SK-N-SH (cell line): ENCODE measurements around the gene RFLNA. TPM values are rescaled to one million over a fixed set of nuclear protein-coding genes. Genes with fewer than 3 reads are reported as not detected.

Experiments
- CTCF ChIA-PET: fragments of 300-600, 350-600 bp; formaldehyde crosslinking; extraction: SDS; loops from one replicate; lab custom pipeline; 2021; lab: Yijun Ruan, JAX
- POLR2A ChIA-PET: fragments of 350-600 bp; sonication (Branson Sonifier 250); formaldehyde crosslinking; extraction: SDS; loops from one replicate; lab custom pipeline; 2020; ENCODE audit warnings: antibody characterized with exemption, inconsistent platforms; lab: Yijun Ruan, JAX
- DNase-seq: peaks from one replicate; pipeline ENCODE4 v3.0.0; 2012
- H2AFZ ChIP-seq: fragments of 200-600 bp; sonication (generic); 2 replicates; pipeline ENCODE4 v1.8.1; 2016; ENCODE audit warnings: antibody characterized with exemption, mild to moderate bottlenecking, low read depth
- H3F3A ChIP-seq: fragments of 200-600 bp; sonication (generic); replicated peaks from 2 replicates; pipeline ENCODE3; 2016; ENCODE audit warnings: antibody characterized with exemption, mild to moderate bottlenecking; ENCODE audit not compliant: insufficient read depth
- H3K27ac ChIP-seq, 2 experiments: fragments of 200-500 bp in 1 of 2; fragments of 200-600 bp in 1 of 2; sonication (Bioruptor generic) in 1 of 2; sonication (generic), shearing (Covaris generic) in 1 of 2; 2 replicates each; pipeline versions ENCODE4 v1.5.1 to v1.6.1; 2014 to 2016; ENCODE audit warnings: low read depth in 2 of 2, inconsistent platforms in 1 of 2, low read length in 1 of 2, mild to moderate bottlenecking in 1 of 2, mixed read lengths in 1 of 2
- H3K27me3 ChIP-seq: fragments of 200-600 bp; sonication (generic), shearing (Covaris generic); 2 replicates; pipeline ENCODE4 v1.6.1; 2016; ENCODE audit warnings: mixed run types; ENCODE audit not compliant: insufficient read depth
- H3K36me3 ChIP-seq, 2 experiments: fragments of 200-500 bp in 1 of 2; fragments of 200-600 bp in 1 of 2; sonication (Bioruptor generic) in 1 of 2; sonication (generic) in 1 of 2; replicated peaks in 1 of 2; 2 replicates each; pipeline versions ENCODE3 to v1.5.1; 2014 to 2016; ENCODE audit warnings: low read length in 1 of 2, mild to moderate bottlenecking in 1 of 2; ENCODE audit not compliant: insufficient read depth in 2 of 2, control insufficient read depth in 1 of 2
- H3K4me1 ChIP-seq, 2 experiments: fragments of 200-500 bp in 1 of 2; fragments of 200-600 bp in 1 of 2; sonication (Bioruptor generic) in 1 of 2; sonication (generic), shearing (Covaris generic) in 1 of 2; 2 replicates each; pipeline versions ENCODE4 v1.5.1 to v1.6.1; 2014 to 2016; ENCODE audit warnings: low read depth in 1 of 2, low read length in 1 of 2, mixed run types in 1 of 2; ENCODE audit not compliant: insufficient read depth in 2 of 2, control insufficient read depth in 1 of 2
- H3K4me2 ChIP-seq: fragments of 200-600 bp; sonication (generic), shearing (Covaris generic); 2 replicates; pipeline ENCODE4 v1.6.1; 2017; ENCODE audit warnings: mixed run types
- H3K4me3 ChIP-seq, 2 experiments: fragments of 200-500 bp in 1 of 2; fragments of 200-600 bp in 1 of 2; sonication (Bioruptor generic) in 1 of 2; sonication (generic), shearing (Covaris generic) in 1 of 2; 2 replicates each; pipeline versions ENCODE4 v1.5.1 to v1.8.1; 2014 to 2016; ENCODE audit warnings: low read depth in 2 of 2, inconsistent platforms in 1 of 2, low read length in 1 of 2, mild to moderate bottlenecking in 1 of 2, mixed read lengths in 1 of 2, moderate library complexity in 1 of 2
- H3K79me2 ChIP-seq: fragments of 200-600 bp; sonication (generic); 2 replicates; pipeline ENCODE4 v1.8.1; 2017; ENCODE audit warnings: mild to moderate bottlenecking; ENCODE audit not compliant: insufficient read depth
- H3K9ac ChIP-seq: fragments of 200-600 bp; sonication (generic); 2 replicates; pipeline ENCODE4 v1.6.1; 2017; ENCODE audit warnings: mixed run types
- H3K9me2 ChIP-seq: fragments of 200-600 bp; sonication (generic); 2 replicates; pipeline ENCODE4 v1.6.1; 2017; ENCODE audit warnings: mixed run types
- H3K9me3 ChIP-seq: fragments of 200-600 bp; sonication (generic); 2 replicates; pipeline ENCODE4 v1.6.1; 2017; ENCODE audit warnings: mixed run types, mild to moderate bottlenecking, moderate library complexity
- H4K20me1 ChIP-seq: fragments of 200-600 bp; sonication (generic); 2 replicates; pipeline ENCODE4 v1.6.1; 2017; ENCODE audit warnings: mild to moderate bottlenecking, mixed run types; ENCODE audit not compliant: insufficient read depth
- CHD2 ChIP-seq: fragments of 150-350 bp; IDR thresholded peaks from 2 replicates; pipeline ENCODE4 v1.6.1; 2018; ENCODE audit warnings: low read length; ENCODE audit not compliant: partially characterized antibody
- CTCF ChIP-seq: fragments of 200-600 bp; sonication (generic); IDR thresholded peaks from 2 replicates; pipeline ENCODE4 v1.6.1; 2017; ENCODE audit warnings: antibody characterized with exemption, mild to moderate bottlenecking, moderate library complexity
- FOXM1 ChIP-seq: IDR thresholded peaks from 2 replicates; pipeline ENCODE4 v1.4.0; 2012; ENCODE audit warnings: low read depth, mild to moderate bottlenecking
- NFIC ChIP-seq: IDR thresholded peaks from 2 replicates; pipeline ENCODE4 v1.4.0; 2012; ENCODE audit warnings: borderline replicate concordance
- RAD21 ChIP-seq: IDR thresholded peaks from 2 replicates; pipeline ENCODE4 v1.6.1; 2012; ENCODE audit warnings: mild to moderate bottlenecking, low read length
- REST ChIP-seq: IDR thresholded peaks from 2 replicates; pipeline ENCODE4 v1.6.1; 2012; ENCODE audit warnings: mild to moderate bottlenecking, low read depth, low read length, moderate library complexity
- WGBS: methylation state at CpG from one replicate; pipeline ENCODE4 v1.1.6; 2017; ENCODE audit warnings: low lambda C conversion rate; 5-methylcytosine and 5-hydroxymethylcytosine counted together
- polyA plus RNA-seq, 3 experiments: library from polyadenylated mRNA; depleted of rRNA; stranded (reverse); fragments of >200 nt; gene quantifications; 2 replicates each; pipeline ENCODE4 v1.2.3, GENCODE V29; 2012

The RFLNA gene
- polyA plus RNA-seq, 1 of the 3 experiments (the other 2 are of a cell fraction) = 0.10 TPM

- Histone ChIP-seq H3K27ac (no peak overlapping the region), H3K4me1 (no peaks in the 10 kb centered on the region; a peak in 1 of 4 replicates)
These were observed 24.2 kb upstream of the RFLNA start for GRCh38 chr12:124270671-124271070.

More at GRCh38 chr12:124270671-124271070, 24.2 kb upstream of the RFLNA start:
- no peak overlapping the region for H2AFZ ChIP-seq
- H3K4me2 ChIP-seq = no peak overlapping the region
- H3K27me3 ChIP-seq = no peaks in the 10 kb centered on the region
- CTCF ChIA-PET = interaction anchor here (0.6 kb wide), 1 partner anchor 244 kb away, joined by 3 read pairs; no protein-coding TSS in a partner anchor
- no peak for TF ChIP-seq NFIC
- TF ChIP-seq CTCF = no peak
- no peak for TF ChIP-seq CHD2
- TF ChIP-seq RAD21 = no peak
- TF ChIP-seq FOXM1 = no peak
- no peak for TF ChIP-seq REST
- no peaks in the 10 kb centered on the region for H3K9me3 ChIP-seq
- H3K4me3 ChIP-seq = no peak overlapping the region
- no peaks in the 10 kb centered on the region for H3K36me3 ChIP-seq
- WGBS = 46% methylated on average over 6 of the region's 6 CpGs
- H3K9me2 ChIP-seq = no peaks in the 10 kb centered on the region
- no peaks in the 10 kb centered on the region for H4K20me1 ChIP-seq
- POLR2A ChIA-PET = no interaction called here
- H3F3A ChIP-seq = no peaks in the 10 kb centered on the region
- H3K79me2 ChIP-seq = no peaks in the 10 kb centered on the region
- DNase-seq = no peak
- no peak overlapping the region for H3K9ac ChIP-seq
